ENCODE data around the gene RANBP10. TPM values are rescaled to one million over a fixed set of nuclear protein-coding genes. Genes with fewer than 3 reads are reported as not detected.
"Not testable (repeated sequence)": the region's sequence is repeated elsewhere in the genome, so short reads cannot be mapped to it uniquely, and the experiment has no call there.

Gene RANBP10
- total and polyA plus RNA-seq, 2 donors (not counting 3 experiments of a cell fraction or from before 2014, with no cell fraction given) = 25.6 to 28.8 TPM

GRCh38 chr16:67752641-67753040, 53.7 kb downstream of the RANBP10 start:
- ChIA-PET POLR2A (no interaction called here), CTCF (interaction anchor here (1.6 kb wide), 1 partner anchor 64 kb away, joined by 5 read pairs; no protein-coding TSS in a partner anchor)
- Histone ChIP-seq H3K4me1 (ENCODE audit: control insufficient read depth, extremely low read depth, insufficient read depth, low read length) (no peaks in the 10 kb centered on the region), H2AFZ (ENCODE audit: low read depth, low read length) (no peak overlapping the region), H3K27ac (ENCODE audit: insufficient read depth, low read depth, low read length) (no peak overlapping the region), H3K4me2 (ENCODE audit: insufficient read depth, low read length) (no peak overlapping the region), H4K20me1 (replicated peaks; ENCODE audit: control insufficient read depth, extremely low read depth, insufficient read depth, low read length) (no peaks in the 10 kb centered on the region), H3K9me1 (replicated peaks; ENCODE audit: control insufficient read depth, extremely low read depth, insufficient read depth, low read length) (no peaks in the 10 kb centered on the region), H3K36me3 (ENCODE audit: control insufficient read depth in 2 of 2, extremely low read depth in 1 of 2, insufficient read depth in 2 of 2, low read length in 2 of 2) (no peaks in the 10 kb centered on the region), H3K27me3 (ENCODE audit: control insufficient read depth in 2 of 2, insufficient read depth in 2 of 2, low read length in 2 of 2) (no peaks in the 10 kb centered on the region), H3K9ac (replicated peaks; ENCODE audit: extremely low read depth, insufficient read depth, low read length) (no peak overlapping the region), H3K9me3 (replicated peaks; ENCODE audit: control insufficient read depth, insufficient read depth, low read length) (no peaks in the 10 kb centered on the region), H3K4me3 (replicated peaks in 1 of 3; ENCODE audit: insufficient read depth in 1 of 3, low read depth in 1 of 3, low read length in 3 of 3) (no peak overlapping the region), H3K79me2 (ENCODE audit: control insufficient read depth, insufficient read depth, low read length) (no peaks in the 10 kb centered on the region)
- BruUV-seq (replicated peaks) = no TSS peak
- DNase-seq (ENCODE audit: low read depth, low spot score) = no peak
- intact Hi-C loops (cut with micrococcal nuclease) (no loop called here), dilution Hi-C loops (cut with MboI; ENCODE audit: extremely low pct_ligation_motif_present, low sequenced_read_pairs) (no loop called here)
- FAIRE-seq = no peak
- TF ChIP-seq GATA2 (IDR thresholded peaks at IDR 0.05; ENCODE audit: insufficient read depth, insufficient read length, low read depth, low read length) = no peak
- no peak for TF ChIP-seq MYC (IDR thresholded peaks at IDR 0.05; ENCODE audit: low read depth, low read length)
- TF ChIP-seq POLR2A (IDR thresholded peaks at IDR 0.05; ENCODE audit: low read depth, low read length) = no peak
- no peak for TF ChIP-seq FOS (IDR thresholded peaks at IDR 0.05; ENCODE audit: borderline replicate concordance, insufficient read depth, low read length)
- no peak for TF ChIP-seq POLR2AphosphoS5 (IDR thresholded peaks at IDR 0.05; ENCODE audit: insufficient read depth, low read depth, low read length)
- TF ChIP-seq MAX (IDR thresholded peaks at IDR 0.05; ENCODE audit: insufficient read depth, insufficient read length) = no peak

- H3K9me3 ChIP-seq (replicated peaks; ENCODE audit: control insufficient read depth, insufficient read depth, low read length); intact Hi-C loops (cut with micrococcal nuclease); FAIRE-seq; H3K4me2 ChIP-seq (ENCODE audit: insufficient read depth, low read length); H3K4me1 ChIP-seq (ENCODE audit: control insufficient read depth, extremely low read depth, insufficient read depth, low read length); H3K4me3 ChIP-seq (replicated peaks in 1 of 3; ENCODE audit: insufficient read depth in 1 of 3, low read depth in 1 of 3, low read length in 3 of 3); H2AFZ ChIP-seq (ENCODE audit: low read depth, low read length); BruUV-seq (replicated peaks); DNase-seq (ENCODE audit: low read depth, low spot score); dilution Hi-C loops (cut with MboI; ENCODE audit: extremely low pct_ligation_motif_present, low sequenced_read_pairs); H3K27ac ChIP-seq (ENCODE audit: insufficient read depth, low read depth, low read length); H3K36me3 ChIP-seq (ENCODE audit: control insufficient read depth in 2 of 2, extremely low read depth in 1 of 2, insufficient read depth in 2 of 2, low read length in 2 of 2); H3K27me3 ChIP-seq (ENCODE audit: control insufficient read depth in 2 of 2, insufficient read depth in 2 of 2, low read length in 2 of 2); H4K20me1 ChIP-seq (replicated peaks; ENCODE audit: control insufficient read depth, extremely low read depth, insufficient read depth, low read length); POLR2A ChIA-PET; H3K9ac ChIP-seq (replicated peaks; ENCODE audit: extremely low read depth, insufficient read depth, low read length); H3K79me2 ChIP-seq (ENCODE audit: control insufficient read depth, insufficient read depth, low read length); H3K9me1 ChIP-seq (replicated peaks; ENCODE audit: control insufficient read depth, extremely low read depth, insufficient read depth, low read length): not testable (repeated sequence)
- CTCF ChIA-PET = interaction anchor here (1.0 to 3.3 kb wide), 3 partner anchors 10 to 65 kb away, joined by 3 to 17 read pairs (median 5); no protein-coding TSS in a partner anchor
Observed at GRCh38 chr16:67751331-67751730, 55.0 kb downstream of the RANBP10 start.

Measured in endothelial cell of umbilical vein (primary cell).